Right renal pelvis (tissue), 4 donors: Measurements from ENCODE around the gene KCNAB2. TPM values are rescaled to one million over a fixed set of nuclear protein-coding genes. Genes with fewer than 3 reads are reported as not detected.

Source experiments
- DNase-seq, 4 donors: peaks; one replicate each; pipeline ENCODE4 v3.0.0-alpha.2; 2013; ENCODE audit warnings: low read depth in 4 of 4, low spot score in 3 of 4, missing footprints in 1 of 4
- polyA plus RNA-seq, 4 donors: library from polyadenylated mRNA; unstranded; fragments of 120-200 nt; gene quantifications; one replicate each; pipeline ENCODE4 v1.2.1, GENCODE V29; 2013; ENCODE audit not compliant: insufficient read length in 4 of 4

KCNAB2 gene
- polyA plus RNA-seq, 4 donors = 3.6 to 5.6 (median 4.8) TPM

- no peak for DNase-seq
These were observed 97.7 kb downstream of the KCNAB2 start for GRCh38 chr1:6143395-6143794.

DNA sequence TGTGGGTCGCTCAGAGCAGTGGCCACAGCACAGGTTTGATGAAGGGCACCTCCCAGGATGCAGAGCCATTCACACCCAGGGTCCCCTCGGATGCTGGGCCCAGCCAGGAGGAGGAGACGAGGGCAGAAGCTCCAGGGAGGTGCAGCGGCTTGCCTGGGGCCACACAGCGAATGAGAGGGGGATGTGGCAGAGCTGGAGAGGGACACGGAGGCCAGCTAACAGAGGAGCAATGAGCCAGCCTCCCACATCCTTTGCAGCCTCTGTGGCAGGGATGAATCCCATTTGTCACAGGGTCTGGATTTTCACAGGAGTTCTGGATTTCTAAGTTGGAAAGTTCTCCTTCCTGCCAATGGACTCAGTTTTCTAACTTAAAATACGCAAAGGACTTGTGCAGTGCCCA is 98.5 kb downstream of the KCNAB2 start:
- no peak for DNase-seq

DNA sequence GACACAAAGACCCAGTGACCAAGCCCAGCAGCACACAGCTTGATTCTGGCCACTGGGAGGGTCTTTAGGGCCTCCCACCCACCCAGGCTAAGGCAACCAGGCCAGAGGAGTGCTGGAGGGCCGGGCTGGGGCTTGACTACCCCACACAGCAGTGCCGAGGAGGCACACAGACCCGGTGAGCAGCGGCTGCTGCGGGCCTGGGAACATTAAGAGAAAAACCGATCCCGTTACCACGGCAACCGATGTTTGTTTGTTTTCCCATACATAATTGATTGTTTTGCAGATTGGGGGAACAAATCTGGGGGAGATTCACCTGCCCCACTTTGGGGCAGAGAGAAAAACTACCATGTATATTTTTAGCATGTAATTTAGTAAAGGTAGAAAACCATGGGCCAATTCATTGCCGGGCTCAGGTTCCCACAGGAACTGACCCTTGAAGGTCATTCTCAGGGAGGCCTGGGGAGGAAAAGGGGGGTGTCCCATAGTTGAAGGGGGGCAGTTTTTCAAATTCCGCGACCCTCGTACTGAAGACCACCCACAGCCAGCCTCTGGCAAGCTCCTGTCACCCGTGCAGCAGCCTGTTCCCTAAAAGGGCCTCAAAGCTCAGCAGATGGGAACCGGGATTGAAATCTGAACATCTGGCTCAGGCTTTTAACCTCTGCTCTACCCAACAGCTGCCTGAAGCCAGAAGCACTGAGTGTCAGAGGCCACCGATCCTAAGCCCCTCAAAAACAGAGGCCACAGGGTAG is 99.1 kb downstream of the KCNAB2 start:
- DNase-seq = no peak

DNA sequence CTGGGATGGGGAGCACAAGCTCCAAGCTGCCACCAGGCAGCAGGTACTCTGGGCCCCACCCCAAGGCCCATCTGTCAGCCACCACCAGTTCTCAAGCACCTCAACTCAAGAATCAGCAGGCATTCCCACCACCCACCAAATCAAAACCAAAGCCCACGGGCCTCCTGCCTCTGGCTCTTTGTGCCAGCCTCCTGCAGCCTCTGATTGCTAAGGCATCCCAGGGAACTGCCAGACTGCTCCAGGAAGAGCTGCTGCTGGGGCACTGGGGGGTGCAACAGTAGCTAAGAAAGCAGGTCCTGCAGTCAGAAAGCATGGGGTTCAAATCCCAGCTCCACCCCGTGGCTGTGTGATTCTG is 99.7 kb downstream of the KCNAB2 start:
- DNase-seq = no peak

- DNase-seq = no peak
These were observed 100.2 kb downstream of the KCNAB2 start for GRCh38 chr1:6145864-6146410.

- DNase-seq = peak in 1 of 4 donors; percentile 24
These were observed 103.0 kb downstream of the KCNAB2 start for GRCh38 chr1:6148497-6149241.

DNA sequence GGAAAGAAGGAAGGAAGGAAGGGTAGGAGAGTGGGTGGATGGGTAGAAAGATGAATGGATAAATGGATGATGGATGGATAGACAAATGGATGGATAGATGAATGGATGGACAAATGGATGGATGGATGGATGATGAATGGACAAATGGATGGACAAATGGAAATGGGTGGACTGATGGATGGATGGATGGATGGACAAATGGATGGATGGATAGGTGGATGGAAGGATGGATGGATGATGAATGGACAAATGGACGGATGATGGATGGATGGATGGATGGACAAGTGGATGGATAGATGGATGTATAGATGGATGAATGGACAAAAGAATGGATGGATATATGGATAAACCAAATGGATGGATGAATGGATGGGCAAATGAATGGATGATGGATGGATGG is 103.9 kb downstream of the KCNAB2 start:
- DNase-seq = no peak

- DNase-seq = no peak
These were observed 104.6 kb downstream of the KCNAB2 start for GRCh38 chr1:6150006-6150938.

Other genes starting within 250 kb of the KCNAB2 start
- 10 to 100 TPM in 3 of 4 donors, 1 to 10 TPM in 1; 9.8 to 14.0 (median 11.5) TPM for gene NPHP4, start 53.5 kb upstream of the KCNAB2 start, polyA plus RNA-seq
- gene CHD5, start 134.4 kb downstream of the KCNAB2 start, polyA plus RNA-seq = under 1 TPM; 0.21 to 0.43 (median 0.35) TPM
- gene RPL22, start 153.7 kb downstream of the KCNAB2 start, polyA plus RNA-seq = 100 to 1,000 TPM; 534 to 695 (median 662) TPM
- 10 to 100 TPM; 21.4 to 26.4 (median 23.0) TPM for gene RNF207, start 160.2 kb downstream of the KCNAB2 start, polyA plus RNA-seq
- 10 to 100 TPM; 60.9 to 67.3 (median 66.1) TPM for gene ICMT, start 190.1 kb downstream of the KCNAB2 start, polyA plus RNA-seq
- not detected for gene HES3, start 198.3 kb downstream of the KCNAB2 start, polyA plus RNA-seq
- gene GPR153, start 215.2 kb downstream of the KCNAB2 start, polyA plus RNA-seq = 1 to 10 TPM; 7.2 to 9.3 (median 7.7) TPM